Activated CD8-positive, alpha-beta memory T cell treated with anti-CD3 and anti-CD28 coated beads for 4 hours (primary cell): ENCODE results near the gene ZBTB46.
"Not testable (repeated sequence)": the region's sequence is repeated elsewhere in the genome, so short reads cannot be mapped to it uniquely, and the experiment has no call there.

ENCODE experiments used
- DNase-seq, 2 donors: peaks; one replicate each; pipeline ENCODE4 v3.0.0-alpha.2; 2020; ENCODE audit warnings: low read depth in 2 of 2

Gene ZBTB46

DNA sequence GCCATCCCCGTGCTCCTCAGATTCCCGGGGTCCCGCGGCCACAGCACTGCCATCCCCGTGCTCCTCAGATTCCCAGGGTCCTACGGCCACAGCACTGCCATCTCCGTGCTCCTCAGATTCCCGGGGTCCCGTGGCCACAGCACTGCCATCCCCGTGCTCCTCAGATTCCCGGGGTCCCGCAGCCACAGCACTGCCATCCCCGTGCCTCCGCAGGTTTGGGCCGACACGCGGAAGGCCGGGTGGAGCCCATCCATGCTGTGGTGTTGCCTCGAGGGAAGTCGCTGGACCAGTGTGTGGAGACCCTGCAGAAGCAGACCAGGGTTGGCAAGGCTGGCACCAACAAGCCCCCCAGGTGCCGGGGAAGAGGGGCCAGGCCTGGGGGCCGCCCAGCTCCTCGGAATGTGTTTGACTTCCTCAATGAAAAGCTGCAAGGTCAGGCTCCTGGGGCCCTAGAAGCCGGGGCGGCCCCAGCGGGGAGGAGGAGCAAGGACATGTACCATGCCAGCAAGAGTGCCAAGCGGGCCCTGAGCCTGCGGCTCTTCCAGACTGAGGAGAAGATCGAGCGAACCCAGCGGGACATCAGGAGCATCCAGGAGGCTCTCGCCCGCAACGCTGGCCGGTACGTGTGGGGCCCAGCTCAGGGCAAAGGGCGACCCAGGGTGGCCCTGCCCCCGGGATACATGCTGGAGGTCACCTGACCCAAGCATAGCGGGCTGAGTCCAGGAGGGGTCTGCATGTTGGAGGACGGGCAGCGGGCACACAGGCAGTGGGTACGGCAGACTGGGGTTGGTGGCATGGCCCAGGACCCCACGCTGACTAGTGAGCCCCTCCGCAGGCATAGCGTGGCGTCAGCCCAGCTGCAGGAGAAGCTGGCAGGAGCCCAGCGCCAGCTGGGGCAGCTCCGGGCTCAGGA lies 95.9 kb downstream of the ZBTB46 start:
- no peak for DNase-seq

DNA sequence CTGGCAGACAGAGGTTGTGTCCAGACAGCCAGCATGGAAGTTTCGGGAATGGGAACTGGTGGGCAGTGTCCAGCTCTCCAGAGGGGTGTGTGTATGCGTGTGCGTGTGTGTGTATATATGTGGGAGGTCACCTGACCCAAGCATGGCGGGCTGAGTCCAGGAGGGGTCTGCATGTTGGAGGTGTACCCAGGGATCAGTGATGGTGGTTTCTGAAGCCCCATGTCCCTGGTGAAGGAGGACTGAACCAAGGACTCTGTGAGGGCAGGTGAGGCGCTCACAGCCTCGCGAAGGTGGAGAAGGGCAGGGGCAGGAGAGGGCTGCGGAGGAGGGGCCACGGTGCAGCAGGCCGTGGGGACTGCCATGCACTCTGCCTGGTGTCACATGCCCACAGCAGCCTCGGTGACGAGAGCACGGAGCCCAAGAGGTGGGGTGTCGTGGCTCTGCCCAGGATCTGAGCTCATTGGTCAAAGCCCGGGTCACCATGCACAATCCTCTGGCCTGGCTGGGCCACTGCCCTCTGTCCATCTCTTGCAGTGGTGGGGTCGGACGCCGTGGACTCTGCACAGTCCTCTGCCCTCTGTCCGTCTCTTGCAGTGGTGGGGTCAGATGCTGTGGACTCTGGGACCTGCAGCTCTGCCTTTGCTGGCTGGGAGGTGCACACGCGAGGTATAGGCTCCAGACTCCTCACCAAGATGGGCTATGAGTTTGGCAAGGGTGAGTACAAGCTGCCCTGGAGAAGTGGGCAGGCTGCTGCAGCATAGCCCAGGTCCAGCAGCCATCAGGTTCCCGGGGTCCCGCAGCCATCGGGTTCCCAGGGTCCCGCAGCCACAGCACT lies 96.7 kb downstream of the ZBTB46 start:
- DNase-seq, result no peak

DNA sequence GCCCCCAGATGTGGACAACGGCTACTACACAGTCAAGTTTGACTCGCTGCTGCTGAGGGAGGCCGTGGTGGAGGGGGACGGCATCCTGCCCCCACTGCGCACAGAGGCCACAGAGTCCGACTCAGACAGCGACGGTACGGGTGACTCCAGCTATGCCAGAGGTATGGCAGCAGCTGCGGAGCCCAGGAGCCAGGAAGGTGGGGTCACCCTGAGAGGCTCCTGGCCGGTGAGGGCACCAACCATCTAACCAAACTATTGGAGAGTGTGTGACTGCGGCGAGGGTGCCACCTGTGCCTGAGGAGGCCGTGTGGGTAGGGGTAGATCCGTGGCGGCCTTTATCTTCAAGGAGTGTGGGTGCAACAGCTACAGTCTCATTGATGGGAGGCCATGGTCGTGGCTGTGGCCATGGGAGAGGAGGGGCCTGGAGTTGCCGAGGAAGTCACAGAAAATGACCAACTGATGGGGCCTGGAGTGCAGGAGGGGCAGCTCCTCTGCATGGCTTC lies 97.4 kb downstream of the ZBTB46 start:
- DNase-seq, result no peak

DNA sequence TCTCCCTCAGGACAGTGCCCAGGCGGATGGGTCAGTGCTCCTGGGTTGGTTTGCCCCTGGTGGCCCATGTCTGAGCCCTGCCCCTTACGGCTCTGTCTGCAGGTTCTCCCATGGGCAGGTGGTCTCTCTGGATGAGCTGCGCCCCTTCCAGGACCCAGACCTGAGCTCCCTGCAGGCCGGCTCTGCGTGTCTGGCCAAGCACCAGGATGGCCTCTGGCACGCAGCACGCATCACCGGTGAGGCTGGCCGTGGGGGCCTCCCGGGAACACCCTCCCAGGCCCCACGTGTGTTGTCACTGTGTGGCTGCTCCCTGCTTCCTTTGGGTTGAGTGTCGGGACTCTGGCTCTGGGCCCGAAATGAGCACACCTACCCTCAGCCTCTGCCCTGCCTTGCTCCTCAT lies 97.9 kb downstream of the ZBTB46 start:
- no peak for DNase-seq

DNA sequence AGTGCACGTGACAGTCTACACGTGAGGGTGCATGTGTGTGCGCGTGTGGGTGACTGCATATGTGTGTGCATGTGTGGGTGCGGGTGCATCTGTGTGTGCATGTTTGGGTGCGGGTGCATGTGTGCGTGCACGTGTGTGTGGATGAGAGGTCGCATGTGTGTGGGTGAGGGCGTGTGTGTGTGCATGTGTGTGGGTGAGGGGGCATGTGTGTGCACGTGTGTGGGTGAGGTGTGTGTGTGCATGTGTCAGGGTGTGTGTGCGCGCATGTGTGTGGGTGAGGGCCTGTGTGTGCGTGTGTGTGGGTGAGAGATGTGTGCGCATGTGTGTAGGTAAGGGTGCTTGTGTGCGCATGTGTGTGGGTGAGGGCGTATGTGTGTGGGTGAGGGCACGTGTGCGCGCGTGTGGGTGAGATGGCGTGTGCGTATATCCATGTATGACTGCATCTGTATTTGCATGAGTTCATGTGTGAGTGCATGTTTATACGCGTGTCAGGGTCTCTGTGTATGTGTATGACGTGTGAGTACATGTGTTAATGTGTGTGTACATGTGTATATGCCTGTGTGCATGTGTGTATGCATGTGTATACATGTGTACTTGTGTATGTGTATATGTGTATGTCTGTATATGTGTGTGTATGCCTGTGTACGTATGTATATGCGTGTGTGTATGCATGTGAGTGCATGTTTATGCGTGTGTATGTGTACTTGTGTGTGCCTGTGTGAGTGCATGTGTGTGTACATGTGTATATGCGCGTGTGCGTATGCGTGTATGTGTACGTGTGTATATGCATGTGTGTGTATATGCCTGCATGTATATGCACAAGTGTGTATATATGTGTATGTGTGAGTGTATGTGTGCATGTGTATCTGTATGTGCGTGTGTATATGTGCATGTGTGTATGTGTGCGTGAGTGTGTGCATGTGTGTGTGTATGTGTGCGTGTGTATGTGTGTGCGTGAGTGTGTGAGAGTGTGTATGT lies 98.7 kb downstream of the ZBTB46 start:
- DNase-seq, result no peak

DNA sequence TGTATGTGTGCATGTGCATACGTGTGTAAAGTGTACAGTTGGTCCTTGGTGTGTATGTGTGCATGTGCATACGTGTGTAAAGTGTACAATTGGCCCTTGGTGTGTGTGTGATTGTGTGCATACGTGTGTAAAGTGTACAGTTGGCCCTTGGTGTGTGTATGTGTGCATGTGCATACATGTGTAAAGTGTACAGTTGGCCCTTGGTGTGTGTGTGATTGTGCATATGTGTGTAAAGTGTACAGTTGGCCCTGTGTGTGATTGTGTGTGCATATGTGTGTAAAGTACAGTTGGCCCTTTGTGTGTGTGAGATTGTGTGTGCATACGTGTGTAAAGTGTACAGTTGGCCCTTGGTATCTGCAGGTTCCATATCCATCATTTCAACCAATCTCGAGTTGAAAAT lies 99.7 kb downstream of the ZBTB46 start:
- DNase-seq, result no peak

DNA sequence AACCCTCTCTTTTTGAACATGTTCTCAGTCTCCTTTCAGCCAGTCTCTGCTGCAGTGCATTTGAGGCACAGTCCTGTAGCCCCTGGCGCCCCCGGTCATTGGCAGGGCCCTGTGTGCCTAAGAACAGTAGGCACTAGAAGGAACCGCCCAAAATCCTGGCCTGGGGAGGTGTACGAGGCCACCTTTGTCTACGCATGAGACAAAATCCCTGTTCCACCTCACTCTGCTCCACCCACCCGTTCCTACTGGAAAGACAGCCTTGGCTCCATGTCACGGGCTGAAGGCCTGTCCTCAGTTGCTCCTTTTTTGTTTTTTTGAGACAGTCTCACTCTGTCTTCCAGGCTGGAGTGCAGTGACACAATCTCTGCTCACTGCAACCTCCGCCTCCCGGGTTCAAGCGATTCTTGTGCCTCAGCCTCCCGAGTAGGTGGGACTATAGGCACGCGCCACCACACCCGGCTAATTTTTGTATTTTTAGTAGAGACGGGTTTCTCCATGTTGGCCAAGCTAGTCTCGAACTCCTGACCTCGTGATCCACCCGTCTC lies 100.8 kb downstream of the ZBTB46 start:
- not testable (repeated sequence) for DNase-seq

DNA sequence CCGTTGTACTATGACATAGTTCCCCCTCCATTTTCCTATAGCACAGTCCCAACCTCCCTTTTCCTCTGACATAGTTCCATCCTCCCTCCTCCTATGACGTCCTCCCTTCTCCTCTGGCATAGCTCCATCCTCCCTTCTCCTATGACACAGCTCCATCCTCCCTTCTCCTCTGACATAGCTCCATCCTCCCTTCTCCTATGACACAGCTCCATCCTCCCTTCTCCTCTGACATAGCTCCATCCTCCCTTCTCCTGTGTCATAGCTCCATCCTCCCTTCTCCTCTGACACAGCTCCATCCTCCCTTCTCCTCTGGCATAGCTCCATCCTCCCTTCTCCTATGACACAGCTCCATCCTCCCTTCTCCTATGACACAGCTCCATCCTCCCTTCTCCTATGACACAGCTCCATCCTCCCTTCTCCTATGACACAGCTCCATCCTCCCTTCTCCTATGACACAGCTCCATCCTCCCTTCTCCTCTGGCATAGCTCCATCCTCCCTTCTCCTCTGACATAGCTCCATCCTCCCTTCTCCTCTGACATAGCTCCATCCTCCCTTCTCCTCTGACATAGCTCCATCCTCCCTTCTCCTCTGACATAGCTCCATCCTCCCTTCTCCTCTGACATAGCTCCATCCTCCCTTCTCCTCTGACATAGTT lies 108.0 kb downstream of the ZBTB46 start:
- not testable (repeated sequence) for DNase-seq

DNA sequence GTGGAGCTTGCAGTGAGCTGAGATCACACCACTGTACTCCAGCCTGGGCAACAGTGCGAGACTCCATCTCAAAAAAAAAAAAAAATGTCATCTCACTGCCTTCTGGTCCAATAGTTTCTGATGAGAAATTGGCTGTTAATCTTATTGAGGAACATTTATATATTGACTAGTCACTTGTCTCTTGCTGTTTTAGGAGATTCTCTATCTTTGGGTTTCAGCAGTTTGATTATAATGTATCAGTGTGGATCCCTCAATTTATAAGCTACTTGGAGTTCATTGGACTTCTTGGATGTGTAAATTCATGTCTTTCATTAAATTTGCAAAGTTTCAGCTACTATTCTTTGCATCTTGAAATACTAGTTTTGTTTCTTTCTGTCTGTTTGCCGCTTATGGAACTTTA lies 112.1 kb downstream of the ZBTB46 start:
- DNase-seq, result no peak

DNA sequence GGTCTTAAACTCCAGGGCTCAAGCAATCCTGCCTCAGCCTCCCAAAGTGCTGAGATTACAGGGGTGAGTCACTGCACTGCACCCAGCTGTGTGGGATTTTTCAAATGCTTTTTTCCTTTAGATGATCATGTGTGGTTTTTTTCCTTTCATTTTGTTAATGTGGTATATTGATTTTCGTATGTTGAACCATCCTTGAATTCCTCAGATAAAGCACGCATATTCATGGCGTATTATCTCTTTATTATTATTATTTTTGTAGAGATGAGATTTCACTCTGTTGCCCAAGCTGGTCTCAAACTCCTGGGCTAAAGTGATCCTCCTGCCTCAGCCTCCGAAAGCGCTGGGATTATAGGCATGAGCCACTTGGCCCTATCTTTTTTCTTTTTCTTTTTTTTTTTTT lies 116.2 kb downstream of the ZBTB46 start:
- no peak for DNase-seq

DNA sequence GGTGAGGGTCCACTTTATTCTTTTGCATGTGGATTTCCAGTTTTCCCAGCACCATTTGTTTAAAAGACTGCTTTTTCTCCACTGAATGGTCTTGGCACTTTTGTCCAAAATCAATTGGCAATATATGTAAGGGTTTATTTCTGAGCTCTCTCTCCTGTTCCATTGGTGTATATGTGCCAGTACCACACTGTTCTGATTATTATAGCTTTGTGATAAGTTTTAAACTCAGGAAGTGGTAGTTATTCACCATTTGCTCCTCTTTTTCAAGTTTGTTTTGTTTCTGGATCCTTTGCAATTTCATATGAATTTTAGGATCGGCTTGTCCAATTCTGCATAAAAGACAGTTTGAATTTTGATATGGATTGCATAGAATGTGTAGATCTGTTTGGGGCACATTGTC lies 118.9 kb downstream of the ZBTB46 start:
- no peak for DNase-seq

DNA sequence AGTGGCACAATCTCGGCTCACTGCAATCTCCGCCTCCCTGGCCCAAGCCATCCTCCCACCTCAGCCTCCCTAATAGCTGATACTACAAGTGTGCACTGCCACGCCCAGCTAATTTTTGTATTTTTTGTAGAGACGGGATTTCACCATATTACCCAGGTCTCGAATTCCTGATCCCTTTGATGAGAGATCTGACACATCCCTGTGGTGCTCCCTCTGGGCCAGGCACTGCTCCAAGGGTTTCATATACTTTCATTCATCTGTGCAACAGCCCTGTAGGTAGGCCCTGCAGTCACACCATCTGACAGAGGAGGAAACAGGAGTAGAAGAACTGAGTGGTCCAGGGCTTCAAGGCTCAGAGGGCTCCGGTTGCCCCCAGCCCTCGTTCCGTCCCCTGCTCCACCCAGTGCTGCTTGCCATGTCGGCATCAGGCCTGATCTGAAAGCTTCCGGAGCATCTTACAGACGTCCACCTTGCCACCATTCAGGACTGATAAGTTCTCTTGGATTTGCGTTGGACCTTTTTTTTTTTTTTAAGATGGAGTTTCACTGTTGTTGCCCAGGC lies 119.9 kb downstream of the ZBTB46 start:
- no peak for DNase-seq

DNA sequence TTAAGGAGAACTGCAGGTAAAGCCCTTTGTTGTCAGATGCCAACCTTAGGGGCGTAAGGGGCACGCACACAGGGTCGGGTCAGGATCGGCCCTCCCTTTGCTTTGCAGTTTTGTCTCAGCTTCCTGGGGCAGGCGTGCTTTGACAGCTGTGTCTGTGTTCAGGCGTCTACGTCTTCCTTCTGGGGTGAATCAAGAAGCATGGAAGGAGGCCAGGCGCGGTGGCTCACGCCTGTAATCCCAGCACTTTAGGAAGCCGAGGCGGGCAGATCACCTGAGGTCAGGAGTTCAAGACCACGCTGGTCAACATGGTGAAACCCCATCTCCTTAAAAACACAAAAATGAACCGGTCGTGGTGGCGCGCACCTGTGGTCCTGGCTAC lies 121.9 kb downstream of the ZBTB46 start:
- no peak for DNase-seq

DNA sequence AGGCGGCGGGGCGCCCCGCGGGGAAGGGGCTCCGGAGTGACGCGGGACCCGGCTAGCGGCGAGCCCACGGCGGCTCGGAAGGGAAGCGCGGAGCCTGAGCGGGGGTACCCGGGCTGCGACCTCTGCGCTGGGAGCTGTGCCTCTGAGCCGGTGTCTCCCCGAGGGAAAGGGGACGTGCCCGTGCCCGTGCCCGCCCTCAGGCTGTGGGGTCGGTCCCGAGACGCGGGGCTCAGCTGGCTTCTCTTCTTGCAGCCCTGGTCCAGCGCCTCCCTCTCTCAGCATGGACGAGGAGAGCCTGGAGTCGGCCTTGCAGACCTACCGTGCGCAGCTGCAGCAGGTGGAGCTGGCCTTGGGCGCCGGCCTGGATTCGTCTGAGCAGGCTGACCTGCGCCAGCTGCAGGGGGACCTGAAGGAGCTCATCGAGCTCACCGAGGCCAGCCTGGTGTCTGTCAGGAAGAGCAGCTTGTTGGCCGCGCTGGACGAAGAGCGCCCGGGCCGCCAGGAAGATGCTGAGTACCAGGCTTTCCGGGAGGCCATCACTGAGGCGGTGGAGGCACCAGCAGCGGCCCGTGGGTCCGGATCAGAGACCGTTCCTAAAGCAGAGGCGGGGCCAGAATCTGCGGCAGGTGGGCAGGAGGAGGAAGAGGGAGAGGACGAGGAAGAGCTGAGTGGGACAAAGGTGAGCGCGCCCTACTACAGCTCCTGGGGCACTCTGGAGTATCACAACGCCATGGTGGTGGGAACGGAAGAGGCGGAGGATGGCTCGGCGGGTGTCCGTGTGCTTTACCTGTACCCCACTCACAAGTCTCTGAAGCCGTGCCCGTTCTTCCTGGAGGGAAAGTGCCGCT lies 122.5 kb downstream of the ZBTB46 start:
- DNase-seq, result no peak

DNA sequence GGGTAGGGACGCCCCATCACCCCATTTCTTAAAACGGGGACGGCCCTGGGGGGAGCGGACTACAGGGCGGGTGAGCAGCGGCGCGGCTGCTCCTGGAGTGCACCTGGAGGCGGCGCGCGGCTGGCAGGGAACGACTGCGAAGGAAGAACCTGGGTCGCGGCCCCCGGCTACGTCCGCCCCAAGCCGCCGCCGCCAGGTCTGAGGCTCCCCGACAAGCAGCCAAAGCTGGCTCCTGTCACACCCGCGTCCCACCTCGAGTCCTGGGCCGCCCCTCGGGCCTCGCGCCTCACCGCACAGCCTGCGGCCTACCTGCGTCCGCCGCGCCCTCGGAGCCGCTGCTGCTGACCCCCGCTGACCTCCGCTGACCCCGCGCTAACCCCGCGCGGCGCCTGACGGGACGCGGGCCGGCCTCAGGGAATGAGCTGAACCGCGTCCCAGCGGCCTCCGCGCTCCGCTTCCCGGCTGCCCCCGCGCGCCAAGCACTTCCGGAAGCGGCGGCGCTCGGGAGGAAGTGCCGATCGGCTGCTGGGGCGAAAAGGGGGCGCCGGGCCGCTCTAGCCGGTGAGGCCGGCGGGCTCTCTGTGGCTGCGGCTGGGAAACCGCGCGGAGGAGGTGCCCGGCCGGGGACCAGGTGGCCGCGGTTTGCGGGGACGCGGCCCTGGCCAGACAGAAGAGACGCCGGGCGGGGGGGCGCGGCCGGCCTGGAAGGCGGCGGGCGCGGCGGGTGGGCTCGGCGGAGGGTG lies 123.3 kb downstream of the ZBTB46 start, which contains the start of the genes ARFRP1 and ZGPAT:
Gene ARFRP1 (minus strand): TSS at position 419 of the 743 bp plus-strand sequence. CDS start 885 bp downstream, outside the sequence.
Gene ZGPAT (plus strand): TSS at position 482 of the 743 bp plus-strand sequence. CDS start 542 bp downstream, outside the sequence.
- DNase-seq, result peak; percentile 73 to 75

DNA sequence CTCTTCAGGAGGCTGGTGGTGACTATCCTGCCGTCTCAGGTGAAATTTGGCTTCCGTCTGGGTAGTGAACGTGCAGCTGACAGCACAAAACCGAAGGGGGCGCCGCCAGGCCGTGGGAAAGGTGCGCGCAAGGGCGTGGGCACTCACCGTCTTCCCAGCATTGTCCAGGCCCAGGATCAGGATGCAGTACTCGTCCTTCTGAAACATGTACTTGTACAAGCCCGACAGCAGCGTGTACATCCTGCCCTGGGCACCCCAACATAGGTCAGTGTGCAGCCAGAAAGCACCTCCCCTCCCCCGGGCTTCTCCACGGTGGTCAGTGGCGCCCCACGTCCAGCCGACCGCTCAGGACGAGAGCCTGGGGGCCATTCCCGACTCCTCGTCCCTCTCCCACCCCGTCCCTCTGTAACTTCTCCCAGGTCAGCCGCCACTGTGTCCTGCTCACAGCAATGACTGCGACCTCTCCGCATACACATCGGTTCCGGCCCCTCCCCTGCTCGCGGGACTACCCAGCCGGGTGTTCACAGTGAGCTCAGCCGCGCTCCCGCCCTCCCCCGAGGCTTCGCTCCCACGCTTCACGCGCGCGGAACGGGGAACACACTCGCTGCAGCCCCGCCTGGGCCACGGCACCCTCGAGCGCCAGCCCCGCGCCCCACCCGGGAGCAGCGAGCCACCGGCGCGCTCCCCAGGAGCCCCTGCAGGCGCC lies 124.1 kb downstream of the ZBTB46 start:
- peak in 1 of 2 donors; percentile 42 for DNase-seq

DNA sequence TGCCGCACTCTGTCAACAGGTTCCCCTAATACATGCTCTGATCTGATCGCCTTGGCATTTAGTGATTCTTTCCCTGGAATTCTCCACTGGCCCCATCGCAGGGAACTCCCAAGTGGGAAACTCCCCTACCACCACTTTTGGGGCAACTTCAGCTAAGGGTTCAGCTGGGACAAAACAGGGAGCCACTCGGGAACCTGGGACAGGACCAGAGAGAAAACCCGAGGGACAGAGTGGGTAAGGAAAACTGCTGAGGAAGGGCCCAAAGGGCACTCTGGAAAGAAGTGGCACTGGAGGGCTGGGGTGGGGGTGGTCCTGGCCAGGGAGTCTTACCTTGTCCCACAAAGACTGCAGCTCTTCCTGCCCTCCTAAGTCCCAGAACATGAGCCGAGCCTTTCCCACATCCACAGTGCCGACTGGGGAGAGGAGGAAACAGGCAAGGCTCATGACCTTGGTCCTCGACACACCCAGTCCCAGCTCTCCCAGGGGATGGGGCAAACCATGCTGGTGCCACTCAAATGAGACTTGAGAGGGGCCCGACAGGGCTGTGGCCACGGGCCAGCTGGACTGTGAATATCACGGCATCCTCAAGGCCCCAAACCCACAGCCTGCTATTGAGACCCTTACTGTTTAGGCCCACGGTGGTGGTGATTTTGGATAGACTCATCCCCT lies 124.9 kb downstream of the ZBTB46 start:
- no peak for DNase-seq
